Duodenal mucosa (tissue), 2 donors: ENCODE data around the gene DAB1.

Experiments
- H3K27ac ChIP-seq: one replicate; pipeline ENCODE4 v1.7.0; 2013; ENCODE audit warnings: low read depth, low read length
- H3K27me3 ChIP-seq, 2 donors: one replicate each; pipeline ENCODE4 v1.7.0; 2013; ENCODE audit warnings: low read length in 2 of 2, control low read depth in 1 of 2; ENCODE audit not compliant: insufficient read depth in 2 of 2, control insufficient read depth in 1 of 2
- H3K36me3 ChIP-seq, 2 donors: one replicate each; pipeline ENCODE4 v1.7.0; 2013; ENCODE audit warnings: low read length in 2 of 2, control low read depth in 1 of 2; ENCODE audit not compliant: insufficient read depth in 2 of 2, control insufficient read depth in 1 of 2
- H3K4me1 ChIP-seq, 2 donors: one replicate each; pipeline ENCODE4 v1.7.0; 2013; ENCODE audit warnings: low read length in 2 of 2, control low read depth in 1 of 2; ENCODE audit not compliant: insufficient read depth in 2 of 2, control insufficient read depth in 1 of 2
- H3K4me3 ChIP-seq, 2 donors: one replicate each; pipeline ENCODE4 v1.7.0; 2013; ENCODE audit warnings: low read length in 2 of 2, low read depth in 1 of 2
- H3K9ac ChIP-seq, 2 donors: one replicate each; pipeline ENCODE4 v1.7.0; 2013; ENCODE audit warnings: low read length in 2 of 2, low read depth in 1 of 2
- H3K9me3 ChIP-seq, 2 donors: one replicate each; pipeline ENCODE4 v1.7.0; 2013; ENCODE audit warnings: low read length in 2 of 2, control low read depth in 1 of 2; ENCODE audit not compliant: control insufficient read depth in 1 of 2

The DAB1 gene

GRCh38 chr1:57202241-57202640 is 221.6 kb downstream of the DAB1 start:
- Histone ChIP-seq H3K27me3 (no peaks in the 10 kb centered on the region), H3K4me3 (no peak overlapping the region), H3K4me1 (no peaks in the 10 kb centered on the region), H3K27ac (no peak overlapping the region), H3K9ac (no peak overlapping the region), H3K9me3 (no peaks in the 10 kb centered on the region), H3K36me3 (no peaks in the 10 kb centered on the region)

DNA sequence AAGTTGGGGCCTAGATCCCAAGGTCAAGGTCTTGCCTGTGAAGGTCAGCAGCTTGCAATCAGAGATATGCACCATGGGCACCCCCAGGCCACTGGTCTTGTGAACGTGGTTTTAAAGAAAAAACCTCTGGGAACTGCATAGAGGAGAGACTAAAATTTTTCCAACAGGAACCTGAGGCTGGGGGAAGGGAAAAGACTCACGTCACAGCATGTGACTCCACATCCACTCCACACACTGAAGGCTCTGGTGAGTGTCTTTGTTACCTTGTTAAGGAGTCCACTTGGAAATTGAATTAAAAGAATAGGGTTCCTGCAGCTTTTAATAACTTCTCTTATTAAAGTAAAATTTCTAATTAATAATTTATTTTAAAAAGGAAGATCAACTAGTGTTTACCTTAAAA is 224.9 kb downstream of the DAB1 start:
- H3K4me1 ChIP-seq, result no peaks in the 10 kb centered on the region
- no peaks in the 10 kb centered on the region for H3K36me3 ChIP-seq
- H3K9ac ChIP-seq, result no peak overlapping the region
- H3K27me3 ChIP-seq, result no peaks in the 10 kb centered on the region
- H3K27ac ChIP-seq, result no peak overlapping the region
- no peaks in the 10 kb centered on the region for H3K9me3 ChIP-seq
- no peak overlapping the region for H3K4me3 ChIP-seq

DNA sequence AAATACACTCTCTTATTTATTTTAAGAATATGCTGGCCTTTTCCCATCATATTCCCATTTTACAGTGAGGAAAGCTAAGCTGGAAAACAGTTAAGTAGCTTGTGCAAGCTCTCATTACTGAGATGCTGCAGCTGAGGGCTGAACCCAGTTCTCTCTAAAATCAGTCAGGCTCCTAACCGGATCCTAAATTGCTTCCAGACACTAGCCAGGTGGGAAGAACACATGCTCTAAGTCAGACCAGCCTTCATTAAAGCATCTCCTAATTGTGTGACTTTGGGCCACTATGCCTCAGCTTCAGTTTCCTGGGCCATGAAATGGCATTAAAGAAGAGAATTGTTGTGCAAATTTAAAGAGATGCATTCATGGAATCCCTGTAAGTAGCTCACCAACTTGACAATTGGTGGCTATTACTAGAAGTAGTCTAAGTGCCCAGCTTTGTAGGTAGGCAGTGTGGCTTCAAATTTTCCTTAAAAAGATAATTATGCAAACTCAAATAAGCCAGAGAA is 228.4 kb downstream of the DAB1 start:
- Histone ChIP-seq H3K27ac (no peak overlapping the region), H3K4me3 (no peak overlapping the region), H3K9me3 (no peaks in the 10 kb centered on the region), H3K27me3 (no peaks in the 10 kb centered on the region), H3K9ac (no peak overlapping the region), H3K36me3 (no peaks in the 10 kb centered on the region), H3K4me1 (no peaks in the 10 kb centered on the region)

DNA sequence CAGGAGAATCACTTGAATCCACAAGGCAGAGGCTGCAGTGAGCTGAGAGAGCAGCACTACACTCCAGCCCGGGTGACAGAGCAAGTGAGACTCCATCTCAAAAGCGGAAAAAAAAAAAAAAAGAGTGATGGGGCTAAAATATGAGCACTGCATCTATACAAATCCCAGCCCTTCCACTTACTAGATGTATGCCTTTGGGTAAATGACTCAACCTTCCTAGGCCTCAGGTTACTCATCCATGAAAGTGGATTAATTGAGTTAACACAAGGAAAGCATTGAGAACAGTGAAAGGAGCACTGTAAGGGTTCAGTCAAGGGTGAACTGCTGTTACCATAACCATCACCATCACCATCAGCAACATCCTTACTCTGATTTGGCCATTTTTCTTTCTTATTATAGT is 231.6 kb downstream of the DAB1 start:
- Histone ChIP-seq H3K4me1 (no peaks in the 10 kb centered on the region), H3K36me3 (no peaks in the 10 kb centered on the region), H3K9ac (no peak overlapping the region), H3K9me3 (no peaks in the 10 kb centered on the region), H3K4me3 (no peak overlapping the region), H3K27ac (no peak overlapping the region), H3K27me3 (peaks cover 0 to 2% of the 10 kb centered on the region in 2 donors)

- H3K27me3 ChIP-seq, result peaks cover 0 to 2% of the 10 kb centered on the region in 2 donors
Measured at GRCh38 chr1:57190898-57191297, 233.0 kb downstream of the DAB1 start.

DNA sequence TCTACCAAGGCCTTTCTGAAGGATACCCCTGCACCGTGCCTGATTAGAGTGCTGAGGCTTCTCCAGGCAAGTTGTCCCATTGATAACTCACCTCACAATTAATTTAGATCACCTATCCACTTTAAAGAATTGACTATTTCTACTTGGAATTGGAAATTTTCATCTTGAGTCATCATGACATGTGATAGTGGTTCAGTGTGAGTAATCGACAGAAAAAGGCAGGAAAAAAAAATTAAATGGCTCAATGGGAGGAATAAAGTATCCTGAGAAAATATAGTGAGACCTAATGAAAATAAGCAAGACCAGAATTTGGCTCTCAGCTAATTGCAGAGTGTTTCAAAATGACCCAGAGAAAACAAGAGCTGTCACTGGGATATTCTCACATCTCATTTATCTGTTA is 235.7 kb downstream of the DAB1 start:
- Histone ChIP-seq H3K9me3 (no peaks in the 10 kb centered on the region), H3K36me3 (no peaks in the 10 kb centered on the region), H3K4me3 (no peak overlapping the region), H3K27ac (no peak overlapping the region), H3K9ac (no peak overlapping the region), H3K27me3 (peaks cover 0 to 2% of the 10 kb centered on the region in 2 donors), H3K4me1 (no peaks in the 10 kb centered on the region)

More at GRCh38 chr1:57190898-57191297, 233.0 kb downstream of the DAB1 start:
- H3K36me3 ChIP-seq, result no peaks in the 10 kb centered on the region
- no peaks in the 10 kb centered on the region for H3K4me1 ChIP-seq
- H3K27ac ChIP-seq, result no peak overlapping the region
- no peak overlapping the region for H3K4me3 ChIP-seq
- H3K9ac ChIP-seq, result no peak overlapping the region
- no peaks in the 10 kb centered on the region for H3K9me3 ChIP-seq

DNA sequence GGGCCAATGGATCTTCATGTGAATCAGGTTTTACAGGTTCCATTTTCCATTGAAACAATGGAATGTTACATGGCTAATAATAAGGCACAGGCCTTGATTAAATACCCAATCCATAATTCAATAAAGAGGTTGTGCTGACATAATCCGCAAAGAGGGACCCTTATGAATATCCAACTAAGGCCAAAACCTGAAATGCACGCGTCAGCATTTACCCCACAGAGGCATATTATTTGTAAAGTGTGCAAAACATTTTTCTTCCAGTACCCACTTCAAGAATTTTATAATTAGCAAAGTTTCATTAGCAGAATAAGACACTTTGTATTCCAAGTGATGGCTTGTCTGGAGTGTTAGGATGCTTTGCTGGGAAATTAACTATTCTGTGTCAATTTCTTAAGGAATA is 237.4 kb downstream of the DAB1 start:
- Histone ChIP-seq H3K9ac (no peak overlapping the region), H3K27me3 (peaks cover 0 to 2% of the 10 kb centered on the region in 2 donors), H3K4me1 (no peaks in the 10 kb centered on the region), H3K36me3 (no peaks in the 10 kb centered on the region), H3K27ac (no peak overlapping the region), H3K9me3 (no peaks in the 10 kb centered on the region), H3K4me3 (no peak overlapping the region)

GRCh38 chr1:57179001-57179400 is 244.9 kb downstream of the DAB1 start:
- Histone ChIP-seq H3K36me3 (no peaks in the 10 kb centered on the region), H3K27me3 (no peaks in the 10 kb centered on the region), H3K4me1 (no peaks in the 10 kb centered on the region), H3K27ac (no peak overlapping the region), H3K9me3 (no peaks in the 10 kb centered on the region), H3K9ac (no peak overlapping the region), H3K4me3 (no peak overlapping the region)

DNA sequence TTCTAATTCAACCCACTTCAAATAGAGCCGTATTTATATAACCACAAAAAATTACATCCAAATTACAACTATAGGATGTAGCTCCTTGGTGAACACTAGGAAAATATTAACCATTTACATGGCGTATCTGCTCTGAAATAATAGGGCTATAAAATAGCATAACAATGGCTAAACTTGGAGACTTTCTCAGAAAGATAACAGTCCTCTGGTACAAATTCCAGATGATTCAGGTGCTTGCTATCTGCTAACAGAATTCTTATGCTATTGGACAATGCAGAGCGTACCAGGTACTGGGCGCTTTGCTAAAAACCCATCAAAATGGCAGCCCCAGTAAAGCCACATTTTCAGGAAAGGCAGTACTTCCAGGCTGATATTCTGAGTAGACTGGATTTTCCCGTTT is 248.4 kb downstream of the DAB1 start:
- Histone ChIP-seq H3K4me3 (no peak overlapping the region), H3K27ac (no peak overlapping the region), H3K9me3 (no peaks in the 10 kb centered on the region), H3K9ac (no peak overlapping the region), H3K4me1 (no peaks in the 10 kb centered on the region), H3K27me3 (no peaks in the 10 kb centered on the region), H3K36me3 (no peaks in the 10 kb centered on the region)

DNA sequence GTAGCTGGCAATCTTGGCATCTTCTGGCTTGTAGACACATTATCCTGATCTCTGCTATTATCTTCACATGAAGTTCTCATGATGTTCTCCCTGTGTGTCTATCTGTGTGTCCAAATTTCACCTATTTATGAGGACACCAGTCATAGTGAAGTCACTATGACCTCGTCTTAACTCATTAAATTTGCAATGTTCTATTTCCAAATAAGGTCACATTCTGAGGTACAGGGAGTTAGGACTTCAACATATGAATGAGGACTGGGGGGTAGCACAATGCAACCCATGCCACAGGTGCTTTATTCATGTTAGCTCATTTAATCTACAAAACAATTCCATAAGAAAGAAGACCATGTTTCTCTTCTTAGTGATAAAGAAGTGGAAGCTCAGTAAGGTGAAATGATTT is 251.8 kb downstream of the DAB1 start:
- Histone ChIP-seq H3K9ac (no peak overlapping the region), H3K36me3 (no peaks in the 10 kb centered on the region), H3K9me3 (no peaks in the 10 kb centered on the region), H3K4me3 (no peak overlapping the region), H3K27me3 (no peaks in the 10 kb centered on the region), H3K4me1 (no peaks in the 10 kb centered on the region), H3K27ac (no peak overlapping the region)

DNA sequence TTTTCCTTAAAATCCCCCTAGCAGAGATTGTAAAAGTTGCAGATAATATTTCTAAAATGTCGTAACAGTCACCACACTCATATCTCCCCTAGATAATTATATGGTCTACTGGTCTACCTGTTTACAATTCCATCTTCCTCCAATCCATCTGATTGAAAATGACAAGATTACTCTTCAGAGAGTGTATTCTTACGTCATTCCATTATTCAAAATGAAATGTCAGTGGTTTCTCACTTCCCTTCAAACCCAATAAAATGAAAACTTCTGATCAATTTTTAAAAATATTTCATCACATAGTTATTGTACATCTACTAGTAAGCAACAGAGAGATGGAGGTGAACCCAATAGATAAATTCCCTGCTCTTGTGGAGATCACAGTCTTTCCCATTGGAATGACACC is 255.9 kb downstream of the DAB1 start:
- H3K27me3 ChIP-seq, result no peaks in the 10 kb centered on the region
- H3K36me3 ChIP-seq, result no peaks in the 10 kb centered on the region
- no peak overlapping the region for H3K4me3 ChIP-seq
- no peaks in the 10 kb centered on the region for H3K4me1 ChIP-seq
- H3K9ac ChIP-seq, result no peak overlapping the region
- H3K27ac ChIP-seq, result no peak overlapping the region
- no peaks in the 10 kb centered on the region for H3K9me3 ChIP-seq
